OCI-LY7 (cell line): ENCODE data around the gene ZMYM1. TPM values are rescaled to one million over a fixed set of nuclear protein-coding genes. Genes with fewer than 3 reads are reported as not detected.

Source experiments
- BruUV-seq: library from RNA; stranded (reverse); fragments of 400-500 nt; replicated peaks from 2 replicates; lab custom pipeline; 2021; lab: Mats Ljungman, UMichigan
- CTCF ChIA-PET: fragments of 300-600 bp; sonication (Branson Sonifier 250); formaldehyde crosslinking; loops from one replicate; lab custom pipeline; 2022; ENCODE audit warnings: antibody characterized with exemption; ENCODE audit not compliant: unreplicated experiment; lab: Charles Lee
- POLR2A ChIA-PET: fragments of 300-600 bp; sonication (Branson Sonifier 250); formaldehyde crosslinking; loops from one replicate; lab custom pipeline; 2022; ENCODE audit warnings: antibody characterized with exemption; lab: Charles Lee
- DNase-seq: peaks from one replicate; pipeline ENCODE4 v3.0.0-alpha.2; 2015; ENCODE audit warnings: low spot score
- H2AFZ ChIP-seq: fragments of 200-600 bp; sonication (generic), shearing (Covaris generic); 2 replicates; pipeline ENCODE4 v1.6.1; 2014; ENCODE audit warnings: mild to moderate bottlenecking, antibody characterized with exemption, low read length, moderate library complexity
- H3K27ac ChIP-seq: fragments of 200-600 bp; sonication (generic); 2 replicates; pipeline ENCODE4 v1.5.1; 2014; ENCODE audit warnings: mixed run types, low read depth, mild to moderate bottlenecking, moderate library complexity, low read length, inconsistent platforms; ENCODE audit not compliant: poor library complexity, severe bottlenecking
- H3K36me3 ChIP-seq: fragments of 200-600 bp; sonication (generic); 2 replicates; pipeline ENCODE4 v1.6.1; 2014; ENCODE audit warnings: mild to moderate bottlenecking, antibody characterized with exemption, low read length, moderate library complexity, mixed read lengths; ENCODE audit not compliant: insufficient read depth
- H3K4me1 ChIP-seq: fragments of 200-600 bp; sonication (generic); 2 replicates; pipeline ENCODE4 v1.5.1; 2014; ENCODE audit warnings: mild to moderate bottlenecking, low read length; ENCODE audit not compliant: insufficient read depth, poor library complexity, severe bottlenecking
- H3K4me2 ChIP-seq: fragments of 200-600 bp; sonication (generic); 2 replicates; pipeline ENCODE4 v1.6.1; 2014; ENCODE audit warnings: mild to moderate bottlenecking, low read length
- H3K4me3 ChIP-seq: fragments of 200-600 bp; sonication (generic); 2 replicates; pipeline ENCODE4 v1.5.1; 2014; ENCODE audit warnings: mild to moderate bottlenecking, low read depth, low read length; ENCODE audit not compliant: poor library complexity, severe bottlenecking
- H3K79me2 ChIP-seq: fragments of 200-600 bp; sonication (generic); 2 replicates; pipeline ENCODE4 v1.6.1; 2016; ENCODE audit warnings: low read depth, mild to moderate bottlenecking, low read length, moderate library complexity, mixed read lengths; ENCODE audit not compliant: insufficient read depth
- H3K9me2 ChIP-seq: fragments of 200-600 bp; sonication (generic); 2 replicates; pipeline ENCODE4 v1.6.1; 2016; ENCODE audit warnings: mild to moderate bottlenecking, low read length, mixed read lengths; ENCODE audit not compliant: insufficient read depth
- H3K9me3 ChIP-seq: fragments of 200-600 bp; sonication (generic); 2 replicates; pipeline ENCODE4 v1.6.1; 2014; ENCODE audit warnings: mild to moderate bottlenecking, mixed run types, low read length, mixed read lengths
- H4K20me1 ChIP-seq: fragments of 200-600 bp; sonication (generic); 2 replicates; pipeline ENCODE4 v1.6.1; 2014; ENCODE audit warnings: mild to moderate bottlenecking, antibody characterized with exemption, low read length, moderate library complexity, mixed read lengths; ENCODE audit not compliant: insufficient read depth
- EZH2phosphoT487 ChIP-seq: fragments of 200-600 bp; sonication (generic); IDR thresholded peaks from 2 replicates; pipeline ENCODE4 v1.6.1; 2018; ENCODE audit warnings: low read depth, borderline replicate concordance, mild to moderate bottlenecking, mixed run types, antibody characterized with exemption, low read length, moderate library complexity, mixed read lengths
- intact Hi-C: fragments of 100-400 bp; cut with micrococcal nuclease; formaldehyde crosslinking; loops from one replicate; pipeline ENCODE4 v1.10.0; 2022; ENCODE audit not compliant: unreplicated experiment
- total RNA-seq, 2 experiments: library from RNA; depleted of rRNA in 1 of 2; stranded (reverse); fragments of >200 nt in 1 of 2; shearing (Covaris generic) in 1 of 2; gene quantifications; 2 replicates each; pipeline ENCODE4 v1.2.3, GENCODE V29; 2014 to 2022
- TF ChIP-seq, protein P1 (sequence below): fragments of 200-600 bp; sonication (generic); conservative IDR thresholded peaks from 2 replicates; pipeline ENCODE4 v1.5.1; 2014; ENCODE audit warnings: mild to moderate bottlenecking, antibody characterized with exemption, low read length, moderate library complexity, mixed read lengths

ZMYM1 gene
- total RNA-seq, 2 experiments from 2014 or later, result 6.9 to 9.5 TPM

GRCh38 chr1:35037206-35037605 lies 42.0 kb upstream of the ZMYM1 start:
- no TSS peak for BruUV-seq
- H3K4me2 ChIP-seq, result no peak overlapping the region
- no peak for DNase-seq
- CTCF ChIA-PET, result no interaction called here
- H3K36me3 ChIP-seq, result no peaks in the 10 kb centered on the region
- no peak overlapping the region for H3K4me3 ChIP-seq
- peaks cover 18% of the 10 kb centered on the region for H3K9me3 ChIP-seq
- no peak for TF ChIP-seq EZH2phosphoT487
- TF ChIP-seq, protein P1, sequence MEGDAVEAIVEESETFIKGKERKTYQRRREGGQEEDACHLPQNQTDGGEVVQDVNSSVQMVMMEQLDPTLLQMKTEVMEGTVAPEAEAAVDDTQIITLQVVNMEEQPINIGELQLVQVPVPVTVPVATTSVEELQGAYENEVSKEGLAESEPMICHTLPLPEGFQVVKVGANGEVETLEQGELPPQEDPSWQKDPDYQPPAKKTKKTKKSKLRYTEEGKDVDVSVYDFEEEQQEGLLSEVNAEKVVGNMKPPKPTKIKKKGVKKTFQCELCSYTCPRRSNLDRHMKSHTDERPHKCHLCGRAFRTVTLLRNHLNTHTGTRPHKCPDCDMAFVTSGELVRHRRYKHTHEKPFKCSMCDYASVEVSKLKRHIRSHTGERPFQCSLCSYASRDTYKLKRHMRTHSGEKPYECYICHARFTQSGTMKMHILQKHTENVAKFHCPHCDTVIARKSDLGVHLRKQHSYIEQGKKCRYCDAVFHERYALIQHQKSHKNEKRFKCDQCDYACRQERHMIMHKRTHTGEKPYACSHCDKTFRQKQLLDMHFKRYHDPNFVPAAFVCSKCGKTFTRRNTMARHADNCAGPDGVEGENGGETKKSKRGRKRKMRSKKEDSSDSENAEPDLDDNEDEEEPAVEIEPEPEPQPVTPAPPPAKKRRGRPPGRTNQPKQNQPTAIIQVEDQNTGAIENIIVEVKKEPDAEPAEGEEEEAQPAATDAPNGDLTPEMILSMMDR, result no peak
- no peaks in the 10 kb centered on the region for H4K20me1 ChIP-seq
- intact Hi-C loops, result no loop called here
- H3K9me2 ChIP-seq, result no peaks in the 10 kb centered on the region
- H2AFZ ChIP-seq, result no peak overlapping the region
- no peak overlapping the region for H3K27ac ChIP-seq
- H3K4me1 ChIP-seq, result no peaks in the 10 kb centered on the region
- H3K79me2 ChIP-seq, result no peaks in the 10 kb centered on the region
- POLR2A ChIA-PET, result no interaction called here

- Histone ChIP-seq H4K20me1 (no peaks in the 10 kb centered on the region), H3K4me3 (no peak overlapping the region), H3K4me1 (no peaks in the 10 kb centered on the region), H3K79me2 (no peaks in the 10 kb centered on the region), H3K36me3 (no peaks in the 10 kb centered on the region), H3K4me2 (no peak overlapping the region), H3K27ac (no peak overlapping the region), H3K9me3 (peaks cover 3% of the 10 kb centered on the region), H2AFZ (no peak overlapping the region), H3K9me2 (no peaks in the 10 kb centered on the region)
- CTCF ChIA-PET, result no interaction called here
- BruUV-seq, result no TSS peak
- TF ChIP-seq, protein P1, result no peak
- no peak for TF ChIP-seq EZH2phosphoT487
- POLR2A ChIA-PET, result no interaction called here
- intact Hi-C loops, result no loop called here
- no peak for DNase-seq
These were observed 40.5 kb upstream of the ZMYM1 start for GRCh38 chr1:35038723-35039122.

- Histone ChIP-seq H4K20me1 (no peaks in the 10 kb centered on the region), H3K4me2 (no peak overlapping the region), H2AFZ (no peak overlapping the region), H3K4me1 (peaks cover 3% of the 10 kb centered on the region), H3K79me2 (no peaks in the 10 kb centered on the region), H3K27ac (no peak overlapping the region), H3K36me3 (no peaks in the 10 kb centered on the region), H3K4me3 (no peak overlapping the region), H3K9me2 (no peaks in the 10 kb centered on the region), H3K9me3 (no peaks in the 10 kb centered on the region)
- BruUV-seq, result no TSS peak
- no peak for DNase-seq
- TF ChIP-seq EZH2phosphoT487, result no peak
- TF ChIP-seq, protein P1, result no peak
- intact Hi-C loops, result no loop called here
- POLR2A ChIA-PET, result no interaction called here
- CTCF ChIA-PET, result no interaction called here
These were observed 35.7 kb upstream of the ZMYM1 start for GRCh38 chr1:35043498-35043897.
